Mucosa of gallbladder (tissue), 1 donor: ENCODE results near the gene CCDC157. TPM values are rescaled to one million over a fixed set of nuclear protein-coding genes. Genes with fewer than 3 reads are reported as not detected.

Experiments used
- DNase-seq: peaks from one replicate; pipeline ENCODE4 v3.0.0-alpha.2; 2020; ENCODE audit warnings: low spot score
- total RNA-seq: library from RNA; stranded (reverse); gene quantifications from one replicate; pipeline ENCODE4 v1.2.1, GENCODE V29; 2021
- donor health status: DM: no; HTN: no; CAD: no.

Gene CCDC157
- total RNA-seq, 1 donor from 2014 or later = 6.5 TPM

GRCh38 chr22:30413745-30414524, 57.1 kb downstream of the CCDC157 start:
- DNase-seq = no peak

DNA sequence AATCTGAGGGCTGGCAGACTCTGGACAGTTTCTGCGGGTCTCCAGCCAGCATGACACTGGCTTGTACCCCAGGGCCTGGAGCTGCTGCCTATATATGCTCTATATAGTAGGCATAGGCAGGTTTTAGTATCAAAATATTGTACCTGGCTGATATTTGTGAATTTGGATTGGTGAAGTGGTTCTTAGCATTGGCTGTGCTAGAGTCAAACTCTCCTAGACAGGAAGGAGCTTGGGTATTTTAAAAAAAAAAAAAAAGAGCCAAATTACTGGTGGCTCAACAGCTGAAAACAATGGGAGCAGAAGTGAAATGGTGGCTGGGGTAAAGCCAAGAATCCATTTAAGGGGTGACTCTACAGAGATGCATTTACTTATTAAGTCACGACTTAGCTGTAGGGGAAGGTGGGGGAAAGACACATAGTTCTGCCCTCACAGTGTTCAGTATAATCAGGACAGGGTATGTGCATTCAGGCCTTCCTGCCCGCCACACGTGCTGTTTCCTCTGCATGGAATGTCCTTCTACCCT, 57.8 kb downstream of the CCDC157 start:
- no peak for DNase-seq

GRCh38 chr22:30416403-30416802, 59.6 kb downstream of the CCDC157 start:
- peak; percentile 34 for DNase-seq

DNA sequence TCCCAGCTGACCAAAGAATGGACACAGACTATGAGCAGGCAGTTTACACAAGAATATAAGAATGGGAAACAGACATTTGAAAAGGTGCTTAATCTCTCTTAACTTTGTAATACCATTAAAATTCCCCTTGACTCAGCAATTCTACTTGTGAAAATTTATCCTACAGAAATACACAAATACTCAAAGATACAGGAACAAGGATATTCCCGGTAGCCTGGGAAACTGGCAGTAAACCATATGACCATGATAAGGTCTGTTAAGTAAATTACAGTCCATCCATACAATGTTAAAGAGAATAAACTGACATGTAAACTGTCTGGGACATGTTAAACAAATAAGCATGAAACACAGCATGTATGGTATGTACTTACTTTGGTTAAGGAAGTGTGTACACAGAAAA, 60.0 kb downstream of the CCDC157 start:
- no peak for DNase-seq

DNA sequence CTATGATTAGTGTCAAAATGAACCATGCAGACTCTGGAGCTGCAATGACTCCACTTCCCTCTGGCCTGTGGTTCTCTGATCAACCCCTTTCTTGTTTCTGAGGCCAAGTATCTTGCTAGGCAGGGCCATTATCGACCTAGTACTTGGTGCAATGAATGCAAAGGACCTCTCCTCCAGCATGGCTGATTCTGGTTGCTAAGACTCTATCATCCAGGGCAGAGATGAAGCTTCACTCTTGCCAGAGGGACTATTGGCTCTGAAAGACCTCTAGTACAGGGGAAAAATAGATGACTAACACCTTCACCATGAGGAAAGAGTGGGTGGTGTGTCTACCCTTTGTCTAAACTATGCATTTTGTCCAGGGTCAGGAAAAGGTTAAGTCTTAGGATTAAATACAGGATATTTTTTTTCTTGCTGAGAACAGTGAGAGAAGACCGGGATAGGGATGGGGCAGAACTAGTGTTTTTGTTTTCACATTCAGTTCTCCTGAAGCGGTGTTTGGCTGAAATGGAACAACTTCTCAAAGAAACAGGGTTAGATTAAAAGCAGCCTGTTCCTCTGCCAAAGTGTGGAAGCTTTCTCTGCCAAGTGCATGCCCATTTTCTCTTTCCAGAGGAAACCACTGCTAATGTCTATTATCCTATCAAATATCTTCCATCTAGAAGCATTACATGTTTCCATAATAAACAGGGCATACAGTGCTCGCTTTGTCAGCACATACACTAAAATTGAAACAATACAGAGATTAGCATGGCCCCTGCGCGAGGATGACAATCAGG, 63.7 kb downstream of the CCDC157 start:
- DNase-seq = no peak

GRCh38 chr22:30421695-30422480, 65.1 kb downstream of the CCDC157 start:
- DNase-seq = no peak

DNA sequence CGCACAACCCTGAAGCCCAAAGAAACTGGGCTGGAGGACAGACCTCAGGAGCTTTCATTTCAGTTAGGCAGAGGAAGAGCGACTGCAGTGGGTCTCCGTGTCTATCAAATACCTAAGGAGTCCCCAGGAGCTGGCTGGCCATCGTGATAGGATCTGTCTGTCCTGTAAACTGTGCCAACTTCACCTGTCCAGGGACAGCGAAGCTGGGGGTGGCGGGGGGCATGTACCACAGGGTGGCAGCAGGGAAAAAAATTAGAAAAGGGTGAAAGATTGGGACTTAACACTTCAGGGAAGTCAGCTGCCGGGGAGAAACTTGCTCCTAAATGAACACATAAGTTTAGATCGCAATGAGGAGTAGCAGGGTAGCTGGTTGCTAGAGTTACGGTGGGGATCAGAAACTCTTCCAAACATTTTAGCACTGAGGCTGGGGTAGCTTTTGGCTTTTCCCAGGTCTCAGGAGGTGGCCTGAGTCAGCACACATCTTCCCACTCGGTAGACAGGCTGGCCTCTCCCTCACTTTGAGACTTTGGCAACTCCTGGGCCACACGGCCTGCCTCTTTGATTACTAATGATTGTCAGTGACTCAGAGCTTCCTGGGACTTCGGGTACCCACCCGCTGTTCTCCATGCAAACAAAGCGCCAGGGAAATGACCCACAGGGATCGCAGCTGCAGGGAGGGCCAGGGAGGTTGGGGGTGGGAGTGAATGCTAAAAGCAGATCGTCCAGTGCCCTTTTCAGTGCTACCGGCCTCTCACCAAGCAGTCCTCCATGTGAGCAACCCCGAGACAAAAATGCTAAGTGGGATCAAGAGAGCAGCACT, 65.9 kb downstream of the CCDC157 start:
- peak; percentile 79 for DNase-seq

GRCh38 chr22:30423301-30423958, 66.6 kb downstream of the CCDC157 start:
- DNase-seq = peak; percentile 43

DNA sequence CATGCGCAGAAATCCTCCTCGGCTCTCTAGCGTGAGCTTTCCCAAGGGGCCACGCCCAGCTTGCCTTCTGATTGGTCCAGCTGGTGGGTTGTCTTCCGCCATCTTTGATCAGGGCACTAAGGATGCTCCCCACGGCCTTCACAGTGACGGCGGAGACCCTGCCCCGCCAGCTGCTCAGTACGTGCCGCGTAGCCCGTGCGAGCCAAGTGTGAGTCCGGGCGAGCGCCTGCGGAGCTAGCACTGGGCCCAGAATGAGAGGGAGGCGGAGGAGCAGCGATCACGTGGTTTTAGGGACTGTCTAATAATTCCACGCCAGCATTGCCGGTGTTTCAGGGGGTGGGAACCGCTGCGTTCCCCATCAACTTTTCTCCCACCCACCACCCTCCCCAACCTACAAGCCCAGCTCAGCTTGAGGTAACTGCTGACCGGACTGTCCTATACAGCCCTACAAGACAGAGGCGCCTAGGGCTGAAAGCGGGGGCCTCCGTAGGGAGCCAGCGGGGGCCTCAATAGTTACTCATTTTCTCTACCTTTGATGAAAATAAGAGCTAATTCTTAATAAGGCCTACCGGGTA, 67.2 kb downstream of the CCDC157 start:
- DNase-seq = peak; percentile 100

- no peak for DNase-seq
Measured at GRCh38 chr22:30424534-30425326, 67.9 kb downstream of the CCDC157 start.

DNA sequence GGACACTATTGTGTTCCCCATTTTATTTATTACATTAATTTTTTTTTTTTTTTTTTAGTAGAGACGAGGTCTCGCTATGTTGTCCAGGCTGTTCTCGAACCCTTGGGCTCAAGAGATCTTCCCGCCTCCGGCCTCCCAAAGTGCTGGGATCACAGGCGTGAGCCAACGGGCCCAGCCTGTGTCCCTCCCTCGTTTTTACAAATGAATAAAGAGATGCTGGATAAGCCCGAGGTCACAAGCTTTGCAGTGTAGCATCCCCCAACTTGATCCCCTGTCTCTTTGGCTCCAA, 68.5 kb downstream of the CCDC157 start:
- no peak for DNase-seq

GRCh38 chr22:30425616-30426387, 69.0 kb downstream of the CCDC157 start, which contains the start of gene MTFP1:
MTFP1 (plus strand) TSS chr22:30425768; CDS start chr22:30425880, 112 bp downstream.
- DNase-seq = peak; percentile 40

Other genes with a start within 250 kb of the CCDC157 start
- 17.8 TPM for gene LIF, start 110.2 kb upstream of the CCDC157 start, total RNA-seq
- gene OSM, start 90.2 kb upstream of the CCDC157 start, total RNA-seq = 4.7 TPM
- gene CASTOR1, start 67.5 kb upstream of the CCDC157 start, total RNA-seq = 19.1 TPM
- 48.4 TPM for gene TBC1D10A, start 30.1 kb upstream of the CCDC157 start, total RNA-seq
- gene SF3A1, start 113 bp upstream of the CCDC157 start, total RNA-seq = 179 TPM
- gene RNF215, start 30.4 kb downstream of the CCDC157 start, total RNA-seq = 31.2 TPM
- 35.4 TPM for gene SEC14L2, start 40.0 kb downstream of the CCDC157 start, total RNA-seq
- gene MTFP1, start 68.8 kb downstream of the CCDC157 start, total RNA-seq = 20.0 TPM
- not detected for gene SEC14L3, start 115.0 kb downstream of the CCDC157 start, total RNA-seq
- 0.20 TPM for gene SEC14L4, start 148.7 kb downstream of the CCDC157 start, total RNA-seq
- 6.0 TPM for gene SEC14L6, start 189.7 kb downstream of the CCDC157 start, total RNA-seq
- 102 TPM for gene GAL3ST1, start 217.7 kb downstream of the CCDC157 start, total RNA-seq
- gene PES1, start 234.9 kb downstream of the CCDC157 start, total RNA-seq = 62.6 TPM